Stimulated activated CD4-positive, alpha-beta T cell treated with anti-CD3 and anti-CD28 coated beads, TNF-alpha, amount 100 ng/mL, for 24 hours (primary cell): ENCODE measurements around the gene GSTM1.
A peak's percentile ranks its signal among the peaks of the same experiment; 100 is the strongest.

ENCODE experiments used
- DNase-seq, 3 experiments: peaks; one replicate each; pipeline ENCODE4 v3.0.0-alpha.2; 2020; ENCODE audit warnings: low read depth in 3 of 3

Gene GSTM1

GRCh38 chr1:109687641-109688499 lies at the start of gene GSTM1:
TSS of gene GSTM1 (plus strand) at chr1:109687817. CDS start at chr1:109687874, 57 bp downstream.
- peak in 1 of 3 experiments; percentile 40 for DNase-seq

- DNase-seq, result no peak
Measured at GRCh38 chr1:109639063-109639840, 48.4 kb upstream of the GSTM1 start.

GRCh38 chr1:109639841-109640184 lies 47.8 kb upstream of the GSTM1 start:
- DNase-seq, result no peak

GRCh38 chr1:109640285-109640865 lies 47.2 kb upstream of the GSTM1 start:
- DNase-seq, result peak; percentile 82 to 92 (median 86)

GRCh38 chr1:109641078-109641740 lies 46.4 kb upstream of the GSTM1 start:
- DNase-seq, result no peak

GRCh38 chr1:109641861-109642260 lies 45.8 kb upstream of the GSTM1 start:
- DNase-seq, result no peak

GRCh38 chr1:109642626-109643025 lies 45.0 kb upstream of the GSTM1 start:
- DNase-seq, result no peak

- peak; percentile 72 to 86 (median 80) for DNase-seq
Measured at GRCh38 chr1:109643385-109644230, 44.0 kb upstream of the GSTM1 start.

GRCh38 chr1:109644670-109645069 lies 42.9 kb upstream of the GSTM1 start:
- no peak for DNase-seq

- no peak for DNase-seq
Measured at GRCh38 chr1:109649491-109649914, 38.1 kb upstream of the GSTM1 start.

- DNase-seq, result no peak
Measured at GRCh38 chr1:109650609-109651008, 37.0 kb upstream of the GSTM1 start.

- no peak for DNase-seq
Measured at GRCh38 chr1:109652402-109652801, 35.2 kb upstream of the GSTM1 start.

GRCh38 chr1:109653306-109653705 lies 34.3 kb upstream of the GSTM1 start:
- no peak for DNase-seq

GRCh38 chr1:109654519-109654918 lies 33.1 kb upstream of the GSTM1 start:
- DNase-seq, result no peak

- peak; percentile 40 to 77 (median 40) for DNase-seq
Measured at GRCh38 chr1:109655615-109656519, 31.8 kb upstream of the GSTM1 start, which contains the start of gene GSTM4. TSS of gene GSTM4 (plus strand) at chr1:109656099. CDS start at chr1:109656390, 291 bp downstream.

GRCh38 chr1:109657395-109657794 lies 30.2 kb upstream of the GSTM1 start:
- no peak for DNase-seq

GRCh38 chr1:109657970-109658369 lies 29.6 kb upstream of the GSTM1 start:
- DNase-seq, result no peak

- no peak for DNase-seq
Measured at GRCh38 chr1:109658533-109659042, 29.0 kb upstream of the GSTM1 start.

- DNase-seq, result no peak
Measured at GRCh38 chr1:109659145-109659544, 28.5 kb upstream of the GSTM1 start.
